Measurements from ENCODE around the gene RNF20. TPM values are rescaled to one million over a fixed set of nuclear protein-coding genes. Genes with fewer than 3 reads are reported as not detected.

The RNF20 gene
- total and polyA plus RNA-seq, 2 donors (not counting 3 experiments of a cell fraction or from before 2014, with no cell fraction given): 6.1 to 33.7 TPM

DNA sequence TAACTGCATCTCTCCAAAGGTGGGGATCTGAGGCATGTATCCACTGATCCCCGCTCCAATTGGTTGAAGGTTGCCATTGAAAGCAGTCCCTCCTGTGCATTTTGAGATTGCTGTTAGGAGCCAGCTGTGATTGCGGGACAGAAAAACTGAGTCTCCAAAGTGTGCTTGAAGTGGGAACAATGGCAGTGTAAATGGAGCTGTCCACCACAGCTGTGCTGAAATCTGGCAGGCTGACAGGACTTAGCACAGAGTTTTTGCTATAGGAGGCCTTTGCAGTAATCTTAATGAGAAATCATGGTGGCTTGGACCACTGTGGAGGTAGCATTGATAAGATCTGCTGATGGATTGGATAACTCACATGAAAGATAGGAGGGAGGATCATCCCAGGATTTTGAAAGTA, 3.3 kb downstream of the RNF20 start:
- ChIA-PET POLR2A (no interaction called here), CTCF (interaction anchor here (0.7 to 1.9 kb wide), 3 partner anchors 59 to 89 kb away, joined by 3 to 7 read pairs (median 3); no protein-coding TSS in a partner anchor)
- H3K4me1 ChIP-seq (ENCODE audit: control insufficient read depth, extremely low read depth, insufficient read depth, low read length): peaks cover 8% of the 10 kb centered on the region
- dilution Hi-C loops (cut with MboI; ENCODE audit: extremely low pct_ligation_motif_present, low sequenced_read_pairs): no loop called here
- intact Hi-C loops (cut with micrococcal nuclease): no loop called here
- H3K9ac ChIP-seq (replicated peaks; ENCODE audit: extremely low read depth, insufficient read depth, low read length): no peak overlapping the region
- no peaks in the 10 kb centered on the region for H3K9me3 ChIP-seq (replicated peaks; ENCODE audit: control insufficient read depth, insufficient read depth, low read length)
- no peak overlapping the region for H3K4me3 ChIP-seq (replicated peaks in 1 of 3; ENCODE audit: insufficient read depth in 1 of 3, low read depth in 1 of 3, low read length in 3 of 3)
- no peak overlapping the region for H2AFZ ChIP-seq (ENCODE audit: low read depth, low read length)
- DNase-seq (ENCODE audit: low read depth, low spot score) (peak; percentile 37), FAIRE-seq (peak; percentile 71)
- BruUV-seq (replicated peaks): no TSS peak
- no peaks in the 10 kb centered on the region for H3K9me1 ChIP-seq (replicated peaks; ENCODE audit: control insufficient read depth, extremely low read depth, insufficient read depth, low read length)
- H3K79me2 ChIP-seq (ENCODE audit: control insufficient read depth, insufficient read depth, low read length): peaks cover 7% of the 10 kb centered on the region
- peaks cover 0 to 6% of the 10 kb centered on the region in 2 experiments for H3K36me3 ChIP-seq (ENCODE audit: control insufficient read depth in 2 of 2, extremely low read depth in 1 of 2, insufficient read depth in 2 of 2, low read length in 2 of 2)
- TF ChIP-seq FOS (IDR thresholded peaks at IDR 0.05; ENCODE audit: borderline replicate concordance, insufficient read depth, low read length) (no peak), EZH2 (IDR thresholded peaks at IDR 0.05; ENCODE audit: borderline replicate concordance, low read depth, low read length, severe bottlenecking) (no peak), MAX (IDR thresholded peaks at IDR 0.05; ENCODE audit: insufficient read depth, insufficient read length) (no peak), GATA2 (IDR thresholded peaks at IDR 0.05; ENCODE audit: insufficient read depth, insufficient read length, low read depth, low read length) (no peak), MYC (IDR thresholded peaks at IDR 0.05; ENCODE audit: low read depth, low read length) (no peak), POLR2A (IDR thresholded peaks at IDR 0.05; ENCODE audit: low read depth, low read length) (no peak), POLR2AphosphoS5 (IDR thresholded peaks at IDR 0.05; ENCODE audit: insufficient read depth, low read depth, low read length) (no peak), JUN (IDR thresholded peaks at IDR 0.05; ENCODE audit: borderline replicate concordance, insufficient read depth, insufficient read length, low read depth) (no peak)
- TF ChIP-seq, protein P1, sequence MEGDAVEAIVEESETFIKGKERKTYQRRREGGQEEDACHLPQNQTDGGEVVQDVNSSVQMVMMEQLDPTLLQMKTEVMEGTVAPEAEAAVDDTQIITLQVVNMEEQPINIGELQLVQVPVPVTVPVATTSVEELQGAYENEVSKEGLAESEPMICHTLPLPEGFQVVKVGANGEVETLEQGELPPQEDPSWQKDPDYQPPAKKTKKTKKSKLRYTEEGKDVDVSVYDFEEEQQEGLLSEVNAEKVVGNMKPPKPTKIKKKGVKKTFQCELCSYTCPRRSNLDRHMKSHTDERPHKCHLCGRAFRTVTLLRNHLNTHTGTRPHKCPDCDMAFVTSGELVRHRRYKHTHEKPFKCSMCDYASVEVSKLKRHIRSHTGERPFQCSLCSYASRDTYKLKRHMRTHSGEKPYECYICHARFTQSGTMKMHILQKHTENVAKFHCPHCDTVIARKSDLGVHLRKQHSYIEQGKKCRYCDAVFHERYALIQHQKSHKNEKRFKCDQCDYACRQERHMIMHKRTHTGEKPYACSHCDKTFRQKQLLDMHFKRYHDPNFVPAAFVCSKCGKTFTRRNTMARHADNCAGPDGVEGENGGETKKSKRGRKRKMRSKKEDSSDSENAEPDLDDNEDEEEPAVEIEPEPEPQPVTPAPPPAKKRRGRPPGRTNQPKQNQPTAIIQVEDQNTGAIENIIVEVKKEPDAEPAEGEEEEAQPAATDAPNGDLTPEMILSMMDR (IDR thresholded peaks at IDR 0.05; ENCODE audit: extremely low read depth in 1 of 2, insufficient read depth in 1 of 2, low read depth in 1 of 2, low read length in 2 of 2): no peak
- H3K27me3 ChIP-seq (ENCODE audit: control insufficient read depth in 2 of 2, insufficient read depth in 2 of 2, low read length in 2 of 2): no peaks in the 10 kb centered on the region
- H3K27ac ChIP-seq (ENCODE audit: insufficient read depth, low read depth, low read length): no peak overlapping the region
- H4K20me1 ChIP-seq (replicated peaks; ENCODE audit: control insufficient read depth, extremely low read depth, insufficient read depth, low read length): no peaks in the 10 kb centered on the region
- no peak overlapping the region for H3K4me2 ChIP-seq (ENCODE audit: insufficient read depth, low read length)
